HL-60 (cell line): ENCODE results near the gene DHRS2.
A peak's percentile ranks its signal among the peaks of the same experiment; 100 is the strongest.

ENCODE experiments used
- DNase-seq, 2 experiments: peaks; one replicate each; pipeline ENCODE4 v3.0.0-alpha.2; 2010 to 2020; ENCODE audit warnings: low read depth in 1 of 2, low spot score in 1 of 2
- H3K27ac ChIP-seq: fragments of 250-450 bp; sonication (Bioruptor Pico); replicated peaks from 2 replicates; pipeline ENCODE4 v1.5.1; 2020; ENCODE audit warnings: mild to moderate bottlenecking, moderate library complexity
- H3K27me3 ChIP-seq: fragments of 250-450 bp; sonication (Bioruptor Pico); 2 replicates; pipeline ENCODE4 v1.5.1; 2021; ENCODE audit warnings: mild to moderate bottlenecking, moderate library complexity; ENCODE audit not compliant: insufficient read depth, poor library complexity, severe bottlenecking
- H3K4me3 ChIP-seq: replicated peaks from 2 replicates; pipeline ENCODE4 v1.5.1; 2011; ENCODE audit warnings: mild to moderate bottlenecking, control low read depth, low read length; ENCODE audit not compliant: insufficient read depth
- CTCF ChIP-seq: IDR thresholded peaks from one replicate; pipeline ENCODE4 v1.5.1; 2011; ENCODE audit warnings: low read length, control low read depth, inconsistent platforms; ENCODE audit not compliant: insufficient read depth
- GABPA ChIP-seq: IDR thresholded peaks from 2 replicates; pipeline ENCODE4 v1.6.1; 2012; ENCODE audit warnings: low read depth
- POLR2AphosphoS5 ChIP-seq: IDR thresholded peaks from 2 replicates; pipeline ENCODE4 v1.6.1; 2012; ENCODE audit warnings: low read depth
- SPI1 ChIP-seq: IDR thresholded peaks from 2 replicates; pipeline ENCODE4 v1.6.1; 2012; ENCODE audit warnings: low read depth, mild to moderate bottlenecking, borderline replicate concordance
- TF ChIP-seq, protein P1 (sequence below): IDR thresholded peaks from 2 replicates; pipeline ENCODE4 v1.6.1; 2012; ENCODE audit warnings: low read depth; ENCODE audit not compliant: insufficient replicate concordance

Gene DHRS2

GRCh38 chr14:23641915-23642588 is 5.9 kb downstream of the DHRS2 start:
- TF ChIP-seq SPI1 (peak; percentile 28; the same call in 1 of the 2 replicates), GABPA (no peak)
- H3K27ac ChIP-seq: no peak overlapping the region
- no peaks in the 10 kb centered on the region for H3K27me3 ChIP-seq
- no peak overlapping the region for H3K4me3 ChIP-seq
- no peak for DNase-seq

DNA sequence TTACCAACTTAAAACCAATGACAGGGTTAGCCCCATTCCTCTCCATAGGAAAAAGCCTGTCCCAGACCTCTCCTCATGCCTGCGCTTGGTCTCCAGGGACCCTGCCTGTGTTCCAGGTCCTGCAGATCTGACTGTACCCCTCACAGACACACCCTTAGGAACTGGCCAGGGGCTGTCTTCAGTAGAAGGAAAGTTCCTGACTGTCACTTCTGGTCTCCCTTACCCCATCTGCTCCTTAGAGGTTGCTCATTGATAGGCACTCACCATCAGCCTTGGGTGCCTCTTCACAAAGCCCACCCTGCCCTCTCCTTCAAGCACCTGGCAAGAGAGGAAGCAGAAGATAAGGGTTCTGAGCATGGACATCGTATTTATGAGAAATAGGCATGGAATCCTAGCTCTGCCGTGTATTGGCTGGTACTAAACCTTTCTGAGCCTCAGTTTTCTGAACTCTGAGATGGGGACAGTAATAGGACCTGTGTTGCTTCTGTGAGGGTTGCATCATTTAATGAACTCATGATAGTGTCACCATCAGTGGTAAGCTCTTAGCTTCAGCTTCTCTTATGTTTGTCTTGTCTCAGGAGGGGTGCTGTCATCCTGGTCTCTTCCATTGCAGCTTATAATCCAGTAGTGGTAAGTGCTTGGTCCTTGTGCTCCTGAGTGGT is 7.5 kb downstream of the DHRS2 start:
- no peak for DNase-seq
- no peak for TF ChIP-seq CTCF
- no peak for TF ChIP-seq SPI1
- TF ChIP-seq, protein P1, sequence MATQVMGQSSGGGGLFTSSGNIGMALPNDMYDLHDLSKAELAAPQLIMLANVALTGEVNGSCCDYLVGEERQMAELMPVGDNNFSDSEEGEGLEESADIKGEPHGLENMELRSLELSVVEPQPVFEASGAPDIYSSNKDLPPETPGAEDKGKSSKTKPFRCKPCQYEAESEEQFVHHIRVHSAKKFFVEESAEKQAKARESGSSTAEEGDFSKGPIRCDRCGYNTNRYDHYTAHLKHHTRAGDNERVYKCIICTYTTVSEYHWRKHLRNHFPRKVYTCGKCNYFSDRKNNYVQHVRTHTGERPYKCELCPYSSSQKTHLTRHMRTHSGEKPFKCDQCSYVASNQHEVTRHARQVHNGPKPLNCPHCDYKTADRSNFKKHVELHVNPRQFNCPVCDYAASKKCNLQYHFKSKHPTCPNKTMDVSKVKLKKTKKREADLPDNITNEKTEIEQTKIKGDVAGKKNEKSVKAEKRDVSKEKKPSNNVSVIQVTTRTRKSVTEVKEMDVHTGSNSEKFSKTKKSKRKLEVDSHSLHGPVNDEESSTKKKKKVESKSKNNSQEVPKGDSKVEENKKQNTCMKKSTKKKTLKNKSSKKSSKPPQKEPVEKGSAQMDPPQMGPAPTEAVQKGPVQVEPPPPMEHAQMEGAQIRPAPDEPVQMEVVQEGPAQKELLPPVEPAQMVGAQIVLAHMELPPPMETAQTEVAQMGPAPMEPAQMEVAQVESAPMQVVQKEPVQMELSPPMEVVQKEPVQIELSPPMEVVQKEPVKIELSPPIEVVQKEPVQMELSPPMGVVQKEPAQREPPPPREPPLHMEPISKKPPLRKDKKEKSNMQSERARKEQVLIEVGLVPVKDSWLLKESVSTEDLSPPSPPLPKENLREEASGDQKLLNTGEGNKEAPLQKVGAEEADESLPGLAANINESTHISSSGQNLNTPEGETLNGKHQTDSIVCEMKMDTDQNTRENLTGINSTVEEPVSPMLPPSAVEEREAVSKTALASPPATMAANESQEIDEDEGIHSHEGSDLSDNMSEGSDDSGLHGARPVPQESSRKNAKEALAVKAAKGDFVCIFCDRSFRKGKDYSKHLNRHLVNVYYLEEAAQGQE: no peak
- no peak for TF ChIP-seq POLR2AphosphoS5
- TF ChIP-seq GABPA: no peak
- H3K27ac ChIP-seq: no peak overlapping the region
- no peaks in the 10 kb centered on the region for H3K27me3 ChIP-seq
- H3K4me3 ChIP-seq: no peak overlapping the region

DNA sequence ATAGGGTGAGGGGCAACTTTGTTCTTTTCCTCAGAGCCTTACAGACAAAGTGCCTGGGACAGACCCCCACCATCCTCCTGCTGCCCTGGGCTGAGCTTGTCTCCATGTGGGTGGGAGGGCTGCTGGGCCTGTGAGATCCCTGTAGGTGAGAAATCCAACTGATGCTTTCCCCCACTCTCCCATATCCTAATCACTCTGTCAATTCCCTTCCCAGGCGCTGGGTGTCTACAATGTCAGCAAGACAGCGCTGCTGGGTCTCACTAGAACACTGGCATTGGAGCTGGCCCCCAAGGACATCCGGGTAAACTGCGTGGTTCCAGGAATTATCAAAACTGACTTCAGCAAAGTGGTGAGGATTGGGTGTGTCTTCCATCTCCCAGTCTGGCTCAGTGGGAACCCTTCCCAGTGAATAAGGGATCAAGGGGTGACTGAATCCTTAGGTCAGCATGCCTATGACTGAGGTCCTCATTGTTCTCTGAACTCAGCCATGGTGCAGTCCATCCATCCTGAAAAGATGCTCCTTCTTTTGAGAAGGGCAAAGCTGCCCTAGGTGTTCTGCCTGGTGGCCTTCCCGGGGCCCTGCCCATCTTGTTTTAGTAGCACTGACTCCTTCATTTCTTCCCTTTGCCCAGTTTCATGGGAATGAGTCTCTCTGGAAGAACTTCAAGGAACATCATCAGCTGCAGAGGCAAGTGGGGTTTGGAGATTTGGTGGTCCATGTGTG is 8.2 kb downstream of the DHRS2 start:
- DNase-seq: no peak
- Histone ChIP-seq H3K27ac (no peak overlapping the region), H3K27me3 (no peaks in the 10 kb centered on the region), H3K4me3 (no peak overlapping the region)
- TF ChIP-seq, protein P1: no peak
- no peak for TF ChIP-seq CTCF
- no peak for TF ChIP-seq POLR2AphosphoS5
- TF ChIP-seq GABPA: no peak
- no peak for TF ChIP-seq SPI1

- H3K27me3 ChIP-seq: no peaks in the 10 kb centered on the region
- no peak for DNase-seq
- H3K27ac ChIP-seq: no peak overlapping the region
- no peak overlapping the region for H3K4me3 ChIP-seq
- no peak for TF ChIP-seq CTCF
- TF ChIP-seq, protein P1: no peak
Measured at GRCh38 chr14:23644919-23645336, 8.8 kb downstream of the DHRS2 start.
